AG09309 (cell line): Measurements from ENCODE around the gene RNASE4.
A peak's percentile ranks its signal among the peaks of the same experiment; 100 is the strongest.
"Not testable (repeated sequence)": the region's sequence is repeated elsewhere in the genome, so short reads cannot be mapped to it uniquely, and the experiment has no call there.

Experiments
- DNase-seq: peaks from one replicate; pipeline ENCODE4 v3.0.0-alpha.2; 2010; ENCODE audit warnings: low read depth
- H3K4me3 ChIP-seq: 2 replicates; pipeline ENCODE4 v1.5.1; 2011; ENCODE audit warnings: mild to moderate bottlenecking, low read depth, low read length, moderate library complexity; ENCODE audit not compliant: control insufficient read depth
- TF ChIP-seq, protein P1 (sequence below): IDR thresholded peaks from 2 replicates; pipeline ENCODE4 v1.5.1; 2011; ENCODE audit warnings: mild to moderate bottlenecking, low read depth, low read length, inconsistent platforms; ENCODE audit not compliant: insufficient read depth, control insufficient read depth; ENCODE audit errors: missing control alignments

Gene RNASE4

DNA sequence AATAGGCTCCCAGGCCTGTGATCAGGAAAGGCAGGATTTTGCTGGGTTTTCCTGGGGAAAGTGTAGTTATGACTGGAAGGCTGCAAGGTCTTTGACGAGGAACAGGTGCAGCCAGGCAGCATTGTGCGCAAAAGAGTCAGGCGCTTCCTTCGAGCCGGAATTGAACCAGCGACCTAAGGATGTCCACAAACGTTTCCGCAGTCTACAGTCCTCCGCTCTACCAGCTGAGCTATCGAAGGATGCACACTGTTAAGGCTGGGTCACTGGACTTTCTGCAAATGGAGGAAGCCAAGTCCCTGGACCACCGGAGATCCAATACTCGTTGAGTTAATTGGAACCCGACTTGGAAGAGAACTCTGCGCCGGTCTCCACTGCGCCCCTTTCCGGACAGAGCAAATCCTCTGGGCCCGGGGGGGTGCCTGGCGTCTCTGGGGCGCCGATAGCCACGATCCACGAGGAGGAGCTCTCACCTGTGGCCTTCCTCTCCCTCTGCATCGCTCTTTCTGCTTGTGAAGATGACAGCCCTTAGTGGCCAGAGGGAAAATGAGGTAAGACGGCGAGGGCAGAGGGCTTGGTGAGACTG is 24.5 kb upstream of the RNASE4 start:
- no peak for DNase-seq
- no peak overlapping the region for H3K4me3 ChIP-seq
- TF ChIP-seq, protein P1, sequence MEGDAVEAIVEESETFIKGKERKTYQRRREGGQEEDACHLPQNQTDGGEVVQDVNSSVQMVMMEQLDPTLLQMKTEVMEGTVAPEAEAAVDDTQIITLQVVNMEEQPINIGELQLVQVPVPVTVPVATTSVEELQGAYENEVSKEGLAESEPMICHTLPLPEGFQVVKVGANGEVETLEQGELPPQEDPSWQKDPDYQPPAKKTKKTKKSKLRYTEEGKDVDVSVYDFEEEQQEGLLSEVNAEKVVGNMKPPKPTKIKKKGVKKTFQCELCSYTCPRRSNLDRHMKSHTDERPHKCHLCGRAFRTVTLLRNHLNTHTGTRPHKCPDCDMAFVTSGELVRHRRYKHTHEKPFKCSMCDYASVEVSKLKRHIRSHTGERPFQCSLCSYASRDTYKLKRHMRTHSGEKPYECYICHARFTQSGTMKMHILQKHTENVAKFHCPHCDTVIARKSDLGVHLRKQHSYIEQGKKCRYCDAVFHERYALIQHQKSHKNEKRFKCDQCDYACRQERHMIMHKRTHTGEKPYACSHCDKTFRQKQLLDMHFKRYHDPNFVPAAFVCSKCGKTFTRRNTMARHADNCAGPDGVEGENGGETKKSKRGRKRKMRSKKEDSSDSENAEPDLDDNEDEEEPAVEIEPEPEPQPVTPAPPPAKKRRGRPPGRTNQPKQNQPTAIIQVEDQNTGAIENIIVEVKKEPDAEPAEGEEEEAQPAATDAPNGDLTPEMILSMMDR: no peak

DNA sequence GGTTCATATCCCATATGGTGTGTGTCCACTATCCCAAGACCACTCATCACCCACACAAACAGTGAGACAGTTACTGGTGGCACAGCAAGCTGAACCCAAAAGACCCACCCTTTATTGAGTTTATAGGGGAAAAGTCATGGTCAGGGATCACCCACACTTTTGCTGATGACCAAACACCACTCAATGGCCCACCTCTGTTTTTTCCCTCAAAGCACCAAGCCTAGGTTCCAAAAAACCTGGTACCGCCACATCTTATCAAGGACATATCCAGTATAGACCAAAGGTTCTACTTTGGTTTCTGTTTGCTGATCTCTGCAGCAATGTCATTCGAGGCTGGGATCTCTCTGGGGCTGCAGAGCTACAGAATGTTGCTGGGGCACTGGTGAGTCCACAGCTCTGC is 23.2 kb upstream of the RNASE4 start:
- no peak for DNase-seq
- TF ChIP-seq, protein P1: no peak
- H3K4me3 ChIP-seq: no peak overlapping the region

- DNase-seq: peak; percentile 16
- TF ChIP-seq, protein P1: peak; percentile 39
- no peak overlapping the region for H3K4me3 ChIP-seq
These were observed 21.2 kb upstream of the RNASE4 start for GRCh38 chr14:20662968-20663732.

DNA sequence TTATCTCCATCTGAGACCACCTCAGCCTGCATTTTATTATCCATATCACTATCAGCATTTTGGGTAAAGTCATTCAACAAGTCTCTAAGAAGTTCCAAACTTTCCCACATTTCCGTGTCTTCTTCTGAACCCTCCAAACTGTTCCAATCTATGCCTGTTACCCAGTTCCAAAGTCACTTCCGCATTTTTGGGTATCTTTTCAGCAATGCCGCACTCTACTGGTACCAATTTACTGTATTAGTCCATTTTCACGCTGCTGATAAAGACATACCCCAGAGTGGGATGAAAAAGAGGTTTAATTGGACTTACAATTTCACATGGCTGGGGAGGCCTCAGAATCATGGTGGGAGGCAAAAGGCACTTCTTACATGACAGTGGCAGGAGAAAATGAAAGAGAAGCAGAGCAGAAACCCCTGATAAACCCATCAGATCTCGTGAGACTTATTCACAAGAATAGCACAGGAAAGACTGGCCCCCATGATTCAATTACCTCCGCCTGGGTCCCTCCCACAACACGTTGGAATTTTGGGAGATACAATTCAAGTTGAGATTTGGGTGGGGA is 17.9 kb upstream of the RNASE4 start:
- H3K4me3 ChIP-seq: not testable (repeated sequence)

DNA sequence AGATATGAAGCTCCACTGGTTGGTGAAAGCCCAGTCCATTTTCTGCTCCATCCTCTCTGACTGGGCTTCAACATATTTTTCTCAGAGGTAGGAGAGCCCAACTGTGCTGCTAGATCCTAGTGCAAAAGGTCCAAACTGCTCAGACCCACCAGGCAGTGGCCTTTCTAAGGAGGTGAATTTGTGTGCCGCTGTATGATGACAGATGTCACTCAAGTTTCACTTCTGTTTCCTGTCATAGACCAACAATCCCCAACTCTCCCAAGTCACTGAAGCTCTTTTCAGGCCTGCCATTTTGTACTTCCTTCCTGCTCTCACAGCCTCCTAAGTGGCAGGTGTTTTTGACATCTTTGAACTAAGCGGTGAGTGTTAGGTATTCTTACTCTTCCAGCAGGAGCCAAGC is 16.4 kb upstream of the RNASE4 start:
- DNase-seq: no peak
- no peak overlapping the region for H3K4me3 ChIP-seq
- TF ChIP-seq, protein P1: no peak

More for the DNA sequence above, 17.9 kb upstream of the RNASE4 start:
- DNase-seq: not testable (repeated sequence)

GRCh38 chr14:20668969-20669368 is 15.4 kb upstream of the RNASE4 start:
- DNase-seq: no peak
- no peak overlapping the region for H3K4me3 ChIP-seq
- TF ChIP-seq, protein P1: no peak
